NOMO-1 treated with DMSO at 0.1 percent for 48 hours (cell line): Measurements from ENCODE around the gene LRRC46.

Experiments used
- DNase-seq: peaks from one replicate; lab custom pipeline; 2025; ENCODE audit not compliant: unreplicated experiment; lab: John Stamatoyannopoulos, UW

LRRC46 gene

DNA sequence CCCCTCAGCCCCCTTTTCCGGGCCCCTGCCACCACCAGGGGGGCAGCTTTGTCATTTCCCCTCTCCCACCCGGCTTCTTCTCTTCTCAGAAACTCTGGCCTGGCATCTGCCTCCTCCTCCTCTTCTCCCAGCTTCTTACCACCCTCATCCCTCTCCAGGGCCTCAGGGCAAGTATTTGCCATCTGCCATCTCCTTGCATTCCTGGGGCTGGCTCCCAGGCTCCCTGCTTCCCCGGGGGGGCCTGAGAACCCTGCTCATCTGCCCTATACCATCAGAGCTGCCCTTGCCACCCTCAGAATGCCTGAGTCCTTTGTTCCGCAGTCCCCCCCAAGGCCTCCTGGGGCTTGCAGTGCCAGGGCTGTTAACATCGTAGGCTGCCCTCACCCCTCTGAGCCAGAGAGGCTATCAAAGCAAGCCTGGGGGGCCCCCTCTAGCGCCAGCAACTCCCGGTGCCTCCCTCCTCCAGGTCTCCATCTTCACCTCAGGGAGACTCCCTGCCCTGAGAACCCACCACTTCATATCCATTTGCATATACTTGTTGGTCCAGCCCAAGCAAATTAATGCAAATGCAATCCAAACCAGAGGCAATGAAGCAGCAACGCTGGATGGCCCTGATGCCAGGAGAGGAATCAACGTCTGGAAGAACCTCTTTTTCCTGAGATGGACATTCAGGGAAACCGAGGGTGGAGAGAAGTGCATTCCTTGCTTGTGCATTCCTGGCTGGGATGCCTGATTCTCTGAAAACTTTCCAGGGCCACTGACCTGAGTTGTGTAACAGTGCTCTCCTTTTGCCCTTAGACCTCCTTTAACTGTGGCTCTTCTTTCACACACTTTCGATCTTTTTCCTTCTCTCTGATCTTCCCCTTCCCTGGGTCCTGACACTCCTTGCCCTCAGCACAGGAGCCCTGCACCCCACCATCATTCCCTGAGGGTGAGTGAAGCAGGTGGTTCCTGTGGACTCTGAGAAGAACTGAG, 43.8 kb downstream of the LRRC46 start:
- no peak for DNase-seq

GRCh38 chr17:47877368-47878034, 46.0 kb downstream of the LRRC46 start:
- DNase-seq, result no peak

DNA sequence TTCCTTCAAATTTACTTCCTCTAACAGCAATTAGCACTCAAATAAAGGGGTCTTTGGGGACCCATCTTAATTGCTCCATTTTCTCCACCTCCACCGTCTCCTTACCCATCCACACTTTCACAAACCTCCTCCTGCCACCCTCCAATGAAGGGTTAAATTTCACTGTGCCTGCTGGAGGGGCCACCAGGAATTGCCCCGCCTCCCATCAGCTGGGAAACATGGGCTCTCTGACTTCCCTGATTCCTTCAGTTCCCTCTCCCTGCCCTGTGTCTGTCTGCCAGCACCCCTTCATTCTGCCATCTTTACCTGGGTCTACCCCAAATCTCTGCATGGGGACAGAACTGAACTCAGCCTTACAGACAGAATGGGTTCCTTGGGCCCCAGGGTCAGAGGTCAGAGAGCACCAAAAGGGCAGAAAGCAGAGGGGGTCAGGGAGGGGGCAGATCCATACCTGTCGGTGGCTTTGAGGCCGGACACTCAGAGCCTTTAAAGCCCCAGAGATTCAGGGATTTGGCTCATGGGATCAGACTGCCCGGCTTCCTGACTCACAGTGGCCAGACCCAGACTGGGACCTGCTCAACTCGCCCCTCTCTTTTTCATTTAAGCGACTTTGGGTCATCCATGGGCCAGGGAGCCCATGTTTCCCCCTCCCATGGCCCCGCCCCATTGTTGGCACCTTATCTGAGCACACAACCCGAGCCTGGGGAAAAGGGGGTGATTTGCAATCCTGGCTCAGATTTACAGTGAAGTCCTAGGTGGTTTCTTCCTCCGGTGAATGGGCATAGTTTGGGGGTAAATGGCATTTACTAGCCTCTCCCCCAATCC, 46.9 kb downstream of the LRRC46 start:
- DNase-seq, result no peak

- DNase-seq, result no peak
Measured at GRCh38 chr17:47879028-47879585, 47.6 kb downstream of the LRRC46 start.

DNA sequence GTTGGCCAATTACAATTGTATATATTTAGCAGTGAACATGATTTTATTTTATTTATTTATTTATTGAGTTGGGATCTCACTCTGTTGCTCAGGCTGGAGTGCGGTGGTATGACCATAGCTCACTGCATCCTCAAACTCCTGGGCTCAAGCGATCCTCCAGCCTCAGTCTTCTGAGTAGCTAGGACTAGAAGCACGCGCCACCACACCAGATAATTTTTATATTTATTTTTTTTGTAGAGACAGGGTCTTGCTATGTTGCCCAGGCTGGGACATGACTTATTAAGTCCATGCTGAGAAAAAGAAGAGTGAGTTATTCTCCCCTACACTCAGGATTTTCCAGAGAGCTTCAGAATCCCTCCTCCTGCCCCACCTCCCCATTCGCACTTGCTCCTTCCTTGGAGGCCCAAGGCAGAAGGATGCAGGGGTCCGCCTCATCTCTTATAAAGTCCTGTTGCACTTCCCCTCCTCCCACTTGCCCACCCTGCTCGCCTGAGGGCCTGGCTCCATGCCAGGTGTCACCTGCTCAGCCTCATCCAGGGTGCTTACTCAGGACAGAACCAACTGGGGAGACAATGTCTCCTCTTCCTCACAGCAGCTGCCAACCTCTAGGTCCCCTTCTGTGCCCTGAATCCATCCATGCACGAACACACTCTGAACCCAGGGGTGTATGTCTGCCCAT, 48.4 kb downstream of the LRRC46 start:
- DNase-seq, result no peak

DNA sequence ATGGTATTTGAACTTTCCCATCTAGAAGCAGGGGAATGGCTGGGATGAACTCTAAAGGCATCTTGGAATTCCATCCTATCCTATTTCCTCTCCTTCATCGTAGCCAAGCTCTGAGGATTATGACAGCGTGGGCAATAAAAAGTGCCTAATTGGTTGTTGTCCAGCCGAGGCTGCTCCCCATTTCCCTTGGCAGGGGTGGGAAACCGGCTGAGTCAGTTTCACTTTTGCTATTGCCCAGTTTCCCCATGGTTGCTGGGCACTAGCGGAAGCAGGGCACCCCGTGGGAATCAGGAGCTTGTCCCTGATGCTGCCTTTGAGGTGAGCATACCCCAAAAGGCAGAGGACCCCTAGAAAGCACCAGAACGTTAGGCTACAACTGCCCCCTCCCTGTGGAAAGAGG, 50.8 kb downstream of the LRRC46 start:
- DNase-seq, result no peak

GRCh38 chr17:47882695-47883588, 51.5 kb downstream of the LRRC46 start:
- DNase-seq, result no peak

- no peak for DNase-seq
Measured at GRCh38 chr17:47883589-47884426, 52.3 kb downstream of the LRRC46 start.

DNA sequence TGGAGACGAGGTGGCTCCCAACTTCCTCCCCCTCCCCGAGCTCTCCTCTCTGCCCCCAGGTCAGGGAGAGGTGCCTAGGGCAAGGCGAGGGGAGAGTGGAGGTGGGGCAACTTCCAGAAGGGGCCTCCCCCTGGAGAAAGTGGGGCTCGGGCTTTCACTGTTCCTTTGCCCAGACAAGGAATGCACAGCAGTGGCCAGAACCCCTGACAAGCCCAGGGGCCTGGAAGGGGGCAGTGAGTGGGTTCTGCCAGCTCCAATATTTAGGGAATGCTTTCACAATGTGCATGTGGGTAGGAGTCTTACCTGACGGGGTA, 52.9 kb downstream of the LRRC46 start:
- no peak for DNase-seq

DNA sequence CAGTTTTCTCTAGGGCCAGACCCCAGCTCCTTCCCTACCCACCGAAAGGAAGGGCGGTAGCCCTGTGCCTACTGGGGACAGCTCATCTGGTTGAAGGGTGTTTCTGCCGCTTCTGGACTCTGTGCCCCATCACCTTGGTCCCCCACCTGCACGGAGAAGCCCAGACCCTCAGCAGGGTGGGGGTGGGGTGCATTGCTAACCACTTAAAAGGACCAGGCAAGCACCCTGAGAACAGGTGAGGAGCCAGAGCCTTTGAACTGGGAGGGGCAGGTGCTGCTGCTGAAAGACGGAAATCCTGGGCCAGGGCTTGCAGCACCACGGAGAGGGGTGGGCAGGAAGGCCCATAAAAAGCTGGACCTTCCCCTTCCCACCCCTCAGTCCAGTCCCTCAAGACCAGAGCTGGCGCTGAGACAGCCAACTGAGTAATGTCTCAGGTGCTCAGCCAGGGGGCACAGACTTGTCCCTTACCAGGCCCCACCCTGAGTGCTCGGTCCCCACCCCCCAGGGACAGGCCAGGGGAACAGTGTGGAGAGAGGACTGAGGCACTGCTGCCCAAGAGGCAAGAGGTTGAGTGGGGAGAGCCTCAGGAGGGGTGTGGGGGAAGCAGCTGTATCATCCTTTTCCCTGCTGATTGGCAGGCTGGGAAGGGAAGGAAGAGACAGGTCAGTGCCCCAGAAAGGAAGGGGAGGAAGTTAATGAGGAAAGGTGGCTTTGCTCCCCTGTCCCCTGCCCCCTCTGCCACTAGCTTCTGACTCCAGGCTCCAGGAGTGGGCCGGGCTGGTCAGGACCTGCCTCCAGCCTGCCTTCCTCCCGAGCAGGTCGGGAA, 53.6 kb downstream of the LRRC46 start:
- DNase-seq, result no peak
